GM18873 (cell line): ENCODE measurements around the gene CLIC6.
"Not testable (repeated sequence)": the region's sequence is repeated elsewhere in the genome, so short reads cannot be mapped to it uniquely, and the experiment has no call there.

Source experiments
- ATAC-seq: cut with Tn5 transposase; IDR thresholded peaks from one replicate; pipeline ENCODE4 v1.9.1; 2021; ENCODE audit warnings: mild to moderate bottlenecking, moderate library complexity, moderate number of reproducible peaks; ENCODE audit not compliant: unreplicated experiment, low FRiP score

Gene CLIC6

DNA sequence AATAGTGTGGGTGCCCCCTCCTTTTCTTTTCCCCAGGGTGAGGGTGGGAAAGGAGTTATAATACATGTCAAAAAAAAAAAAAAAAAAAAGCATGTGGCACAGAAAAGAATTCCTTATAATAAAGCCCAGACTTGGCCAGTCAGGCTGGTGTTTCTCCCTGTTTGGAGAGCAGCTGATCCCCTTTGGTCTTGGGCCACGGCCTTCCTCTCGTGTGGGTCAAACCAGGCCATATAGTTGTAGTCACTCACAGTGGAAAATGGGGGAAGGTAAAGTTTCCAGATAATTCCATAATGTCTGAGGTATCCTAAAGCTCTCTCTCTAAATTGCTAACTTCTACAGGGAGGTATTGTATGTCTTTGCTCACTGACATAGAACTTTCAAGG, 22.0 kb downstream of the CLIC6 start:
- ATAC-seq, result no peak

DNA sequence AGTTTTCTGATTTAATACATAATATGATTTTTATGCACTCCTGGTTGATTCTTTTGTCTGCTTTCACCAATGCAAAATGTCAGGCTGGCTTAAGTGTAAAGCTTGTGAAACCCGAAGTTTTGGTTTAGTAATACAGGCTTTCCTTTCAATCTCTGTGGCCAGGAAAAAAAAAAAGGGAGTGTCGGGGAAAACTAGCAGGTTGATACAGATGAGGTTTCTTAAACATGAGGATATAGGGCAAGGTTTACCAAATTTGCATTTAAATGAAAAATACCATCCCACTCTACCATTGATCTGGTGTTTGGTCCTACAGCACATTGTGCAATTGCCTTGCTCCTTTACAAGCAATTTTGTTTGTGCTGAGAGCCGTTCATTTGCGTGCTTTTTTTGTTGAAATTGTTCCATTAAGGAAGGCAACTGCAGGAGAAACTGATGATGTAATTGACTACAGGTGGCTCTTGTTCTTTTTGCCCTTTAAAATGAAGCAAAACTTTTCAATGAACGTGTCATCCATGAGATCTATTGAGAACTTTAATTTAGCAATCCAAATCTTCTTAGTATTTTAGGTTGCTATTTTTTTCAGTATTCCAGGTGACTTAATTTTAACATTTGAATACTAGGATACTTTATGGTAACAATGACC, 22.7 kb downstream of the CLIC6 start:
- no peak for ATAC-seq

DNA sequence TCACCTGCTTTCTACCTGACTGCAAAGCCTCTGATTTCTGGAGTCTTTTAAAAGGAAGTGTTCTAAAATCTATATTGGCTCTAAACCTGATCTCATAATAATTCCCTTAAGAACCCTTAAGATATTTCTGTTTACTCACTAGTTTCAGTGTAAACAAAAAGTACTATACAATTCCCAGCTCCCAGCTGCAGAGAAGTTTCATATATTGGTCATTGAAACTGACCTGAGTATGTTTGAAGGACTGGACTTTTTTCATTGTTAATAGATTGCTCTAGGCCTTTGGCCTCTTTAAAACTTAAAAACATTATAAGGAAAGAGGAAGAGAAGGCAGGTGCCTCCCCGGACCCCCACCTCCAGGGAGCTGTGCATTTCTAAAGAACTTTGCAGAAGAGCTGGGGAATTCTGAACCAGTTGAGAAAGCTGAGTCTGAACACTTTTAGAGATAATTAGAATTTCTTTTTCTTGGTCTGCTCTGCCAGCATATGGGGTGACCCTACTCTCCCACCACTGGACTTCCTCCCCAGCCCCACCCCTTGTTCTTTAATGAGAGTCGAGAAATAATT, 23.7 kb downstream of the CLIC6 start:
- no peak for ATAC-seq

DNA sequence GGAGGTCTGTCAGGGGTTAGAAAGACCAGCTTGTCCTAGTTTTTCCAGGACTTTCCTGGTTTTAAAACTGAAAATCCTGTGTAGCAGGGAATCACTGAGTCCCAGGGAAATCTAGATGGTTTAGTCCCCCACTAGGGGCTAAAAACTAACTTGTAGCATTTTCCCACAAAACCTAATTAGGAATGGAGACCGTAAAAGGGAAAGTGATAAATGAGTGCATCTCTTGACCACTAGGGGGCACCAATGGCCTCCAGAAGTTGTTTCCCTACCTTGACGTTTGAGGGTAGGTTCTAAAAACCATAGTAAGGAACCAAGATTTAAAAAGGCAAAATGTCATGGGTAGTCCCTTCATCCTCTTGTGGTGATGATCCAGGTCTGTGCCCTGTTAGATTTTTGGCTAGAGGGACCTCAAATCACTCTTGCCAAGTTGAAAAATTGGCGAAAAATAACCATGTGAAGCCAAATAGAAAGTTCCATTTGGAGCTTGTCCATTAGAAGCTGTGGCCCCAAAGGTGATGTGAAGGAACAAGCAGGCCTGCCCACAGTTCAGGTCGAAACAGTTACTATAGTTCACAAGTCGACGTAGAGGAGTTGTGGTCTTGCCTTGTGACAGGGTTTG, 24.5 kb downstream of the CLIC6 start:
- no peak for ATAC-seq

DNA sequence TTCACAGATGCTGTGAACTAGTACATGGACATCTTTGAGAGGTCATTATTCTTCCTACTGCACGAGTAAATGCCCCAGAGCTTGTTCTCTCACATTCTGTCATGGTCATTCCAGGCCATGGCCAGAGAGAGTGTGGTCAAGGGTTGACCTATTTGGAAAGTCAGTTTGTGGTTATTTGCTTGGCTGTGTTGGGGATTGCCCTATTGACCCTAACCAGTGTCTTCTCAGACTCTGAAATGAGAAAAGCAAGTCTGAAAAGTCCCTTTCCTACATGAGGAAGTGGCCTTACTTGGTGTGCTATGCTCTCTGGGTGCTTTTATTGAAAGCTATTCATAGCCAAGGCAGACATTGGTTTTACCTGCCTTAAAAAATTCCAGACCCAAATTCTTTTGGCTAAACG, 26.6 kb downstream of the CLIC6 start:
- peak; percentile 65 for ATAC-seq

DNA sequence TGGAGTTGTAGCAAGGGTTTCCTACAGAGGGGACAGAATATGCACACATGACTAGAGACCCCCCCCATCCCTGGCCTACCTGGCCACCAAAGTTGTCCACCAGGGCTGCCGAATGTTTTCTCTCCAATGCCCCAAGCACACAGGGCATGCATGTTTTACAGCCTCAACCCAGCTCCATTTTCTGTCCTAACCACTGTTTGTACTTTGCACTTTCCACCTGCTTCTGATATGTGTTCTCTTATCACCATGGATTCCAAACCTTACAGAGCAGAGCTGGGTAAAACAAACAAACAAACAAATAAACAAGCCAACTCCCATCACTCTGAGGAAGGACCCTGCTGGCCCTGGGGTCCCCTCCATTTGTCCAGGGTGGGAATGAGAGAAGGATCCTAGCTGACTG, 27.3 kb downstream of the CLIC6 start:
- no peak for ATAC-seq

DNA sequence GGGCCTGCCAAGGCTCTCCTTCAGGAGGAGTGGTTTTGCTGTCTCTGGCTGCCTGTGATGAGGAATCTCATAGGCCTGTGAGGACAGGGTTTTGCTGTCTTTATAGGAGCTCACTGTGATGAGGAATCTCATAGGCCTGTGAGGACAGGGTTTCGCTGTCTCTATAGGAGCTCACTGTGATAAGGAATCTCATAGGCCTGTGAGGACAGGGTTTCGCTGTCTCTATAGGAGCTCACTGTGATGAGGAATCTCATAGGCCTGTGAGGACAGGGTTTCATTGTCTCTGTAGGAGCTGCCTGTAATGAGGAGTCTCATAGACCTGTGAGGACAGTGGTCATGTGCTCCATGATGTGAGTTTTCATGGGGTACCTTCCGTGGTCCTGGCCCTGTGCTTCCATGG, 29.0 kb downstream of the CLIC6 start:
- no peak for ATAC-seq

DNA sequence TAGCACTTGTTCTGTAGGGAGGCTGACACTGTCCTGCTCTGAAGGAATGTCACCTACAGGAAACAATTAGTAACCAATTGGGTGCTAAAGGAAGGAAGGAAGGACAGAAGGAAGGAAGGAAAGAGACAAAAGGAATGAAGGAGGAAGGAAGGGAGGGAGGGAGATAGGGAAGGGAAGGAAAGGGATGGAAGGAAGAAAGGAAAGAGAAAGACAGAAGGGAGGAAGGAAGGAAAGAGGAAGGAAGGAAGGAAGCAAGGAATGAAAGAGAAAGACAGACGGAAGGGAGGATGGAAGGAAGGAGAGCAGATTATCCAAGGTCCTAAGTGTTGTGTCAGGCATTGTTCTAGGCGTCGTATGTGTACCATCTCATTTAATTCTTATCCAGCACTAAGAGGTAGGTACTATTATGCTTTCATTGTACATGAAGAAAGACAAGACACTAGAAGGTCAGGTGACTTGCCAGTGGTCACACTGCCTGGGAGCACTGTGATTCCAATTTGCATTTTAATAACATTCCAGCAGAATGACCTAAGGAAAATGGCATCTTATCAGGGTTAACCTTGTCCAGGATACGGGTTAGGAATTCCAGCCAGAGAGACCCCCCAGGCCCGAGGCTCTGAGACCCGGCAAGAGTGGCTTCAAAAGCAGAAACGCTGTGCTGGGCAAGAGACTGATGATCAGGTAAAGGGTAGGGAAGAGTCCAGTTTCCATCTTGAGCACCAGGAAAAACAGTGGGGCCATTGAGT, 29.6 kb downstream of the CLIC6 start:
- ATAC-seq, result no peak

DNA sequence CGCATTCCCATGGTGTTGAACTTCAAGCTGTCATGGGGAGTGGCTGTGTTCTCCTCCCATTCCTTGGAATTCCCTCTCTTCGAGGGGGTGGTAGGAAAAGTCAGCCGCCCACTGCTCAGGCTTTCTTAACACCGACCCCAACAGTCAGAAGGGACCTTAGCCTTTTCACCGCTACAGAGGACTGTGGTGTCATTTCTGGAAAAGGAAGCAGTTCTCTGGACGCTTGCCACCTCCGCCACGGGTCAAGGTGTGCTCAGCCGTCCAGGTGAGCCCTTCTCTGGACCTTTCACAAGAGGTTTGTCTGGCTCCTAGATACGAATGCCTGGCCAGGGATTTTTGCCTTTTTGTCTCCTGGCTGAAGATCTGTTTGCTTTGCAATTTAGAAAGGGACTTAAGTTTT, 31.8 kb downstream of the CLIC6 start:
- no peak for ATAC-seq

DNA sequence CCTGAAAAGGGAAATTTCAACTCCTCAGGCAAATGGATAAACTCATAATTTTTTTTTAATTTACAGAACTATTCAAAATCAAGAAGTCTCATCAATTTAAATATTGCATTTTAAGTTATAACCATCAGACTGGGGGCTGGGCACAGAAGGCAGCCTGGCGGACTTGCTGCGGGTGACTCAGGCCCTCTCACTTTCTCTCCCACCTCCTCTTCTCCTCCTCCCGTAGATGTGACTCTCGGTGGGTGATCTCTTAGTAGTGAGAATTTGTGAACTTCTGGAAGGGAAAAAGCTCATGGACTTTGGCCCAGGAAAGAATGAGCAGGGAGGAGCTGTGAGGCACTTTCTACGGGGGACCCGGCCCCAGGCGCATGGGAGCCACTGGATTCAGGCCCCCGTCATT, 32.9 kb downstream of the CLIC6 start:
- ATAC-seq, result no peak

DNA sequence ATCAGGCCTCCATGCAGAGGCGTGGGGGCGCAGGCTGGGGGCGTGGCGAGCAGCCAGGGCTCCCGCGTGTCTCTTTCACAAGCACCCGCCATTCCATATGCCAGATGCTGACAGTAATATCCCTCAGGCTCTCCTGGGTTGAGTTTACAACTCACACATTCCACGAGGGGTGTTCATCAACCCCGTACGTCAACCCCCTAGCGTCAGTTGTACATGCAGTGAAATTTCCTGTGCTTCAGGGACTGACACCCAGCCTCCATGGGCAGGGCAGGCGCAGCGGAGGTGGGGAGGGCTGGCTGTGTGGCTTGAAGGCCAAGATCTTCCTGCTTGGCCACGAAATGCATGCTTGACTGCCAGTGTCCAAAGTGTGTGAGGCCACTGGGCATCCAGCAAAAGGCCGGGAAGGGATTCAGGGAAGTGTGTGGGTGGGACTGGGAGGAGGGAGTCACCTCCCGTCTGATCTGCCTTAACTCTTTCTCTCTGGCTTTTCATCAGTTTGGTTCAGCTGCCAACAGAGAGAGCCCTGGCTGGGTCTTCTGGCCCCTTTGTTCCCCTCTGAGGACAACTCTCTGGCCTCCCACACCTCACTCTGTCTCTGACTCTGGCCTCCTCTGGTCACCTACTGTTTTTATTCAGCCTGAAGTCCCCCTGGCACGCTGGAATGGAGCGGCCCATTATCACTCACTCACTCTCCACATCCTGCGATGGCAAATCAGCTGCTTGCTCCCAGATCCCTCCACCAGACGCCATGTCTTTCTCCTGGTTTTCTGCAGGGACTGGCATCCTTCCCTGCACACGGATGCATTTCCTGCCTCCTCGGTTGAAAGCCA, 33.8 kb downstream of the CLIC6 start:
- no peak for ATAC-seq

DNA sequence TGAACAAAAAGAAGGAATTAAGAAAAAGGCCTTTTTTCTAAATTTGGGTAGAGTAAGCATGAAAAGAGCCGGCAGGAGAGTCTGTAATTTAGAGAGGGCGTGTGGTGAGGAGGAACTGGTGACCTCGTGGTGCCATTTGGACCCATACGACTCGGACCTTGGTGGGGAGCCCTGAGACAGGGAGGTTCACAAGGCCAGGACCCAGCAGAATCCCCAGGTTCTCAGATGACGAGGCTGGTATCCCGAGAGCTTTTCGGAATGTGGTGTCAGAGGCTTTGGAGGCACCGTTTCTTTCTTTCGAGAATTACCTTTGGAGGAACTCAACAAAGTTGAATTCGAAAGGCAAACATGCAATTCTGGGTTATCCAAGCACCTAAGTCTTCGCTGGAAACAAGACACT, 34.8 kb downstream of the CLIC6 start:
- no peak for ATAC-seq

DNA sequence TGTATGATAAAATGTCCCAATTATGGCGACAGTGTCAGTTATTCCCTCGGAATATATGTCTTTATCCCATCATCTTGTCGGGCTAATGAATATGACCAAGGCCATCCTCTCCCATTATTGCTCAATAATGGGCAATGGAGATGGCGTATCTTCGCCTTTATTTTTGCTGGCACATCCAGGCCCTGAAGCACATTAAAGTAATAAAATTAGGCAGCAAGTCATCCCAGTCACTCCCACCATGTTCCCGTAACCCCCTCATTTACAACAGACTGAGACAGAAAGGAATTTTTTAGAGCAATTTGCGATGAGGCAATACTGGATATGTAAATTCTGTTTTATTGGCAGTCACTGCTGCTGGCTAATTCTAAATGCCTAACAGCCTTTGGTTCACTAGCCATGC, 35.3 kb downstream of the CLIC6 start:
- ATAC-seq, result no peak

DNA sequence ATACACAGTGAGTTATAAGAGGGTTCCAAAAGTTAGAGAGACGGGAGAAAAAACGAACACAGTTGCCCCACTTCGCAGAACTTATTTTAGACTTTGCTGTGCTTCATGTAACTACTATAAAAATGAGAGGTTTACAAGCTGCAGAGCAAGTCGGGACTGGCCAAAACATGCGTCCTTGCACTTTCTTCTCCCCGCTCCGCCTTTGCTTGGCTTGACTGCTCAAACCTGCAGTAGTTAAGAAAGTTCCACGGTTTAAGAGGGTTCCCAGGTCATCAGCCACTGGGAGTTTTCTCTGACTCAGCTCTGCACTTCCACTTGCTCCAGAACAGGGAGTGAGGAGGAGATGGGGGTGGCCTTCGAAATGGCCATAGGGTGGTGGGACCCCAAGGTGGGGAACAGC, 36.2 kb downstream of the CLIC6 start:
- ATAC-seq, result no peak

DNA sequence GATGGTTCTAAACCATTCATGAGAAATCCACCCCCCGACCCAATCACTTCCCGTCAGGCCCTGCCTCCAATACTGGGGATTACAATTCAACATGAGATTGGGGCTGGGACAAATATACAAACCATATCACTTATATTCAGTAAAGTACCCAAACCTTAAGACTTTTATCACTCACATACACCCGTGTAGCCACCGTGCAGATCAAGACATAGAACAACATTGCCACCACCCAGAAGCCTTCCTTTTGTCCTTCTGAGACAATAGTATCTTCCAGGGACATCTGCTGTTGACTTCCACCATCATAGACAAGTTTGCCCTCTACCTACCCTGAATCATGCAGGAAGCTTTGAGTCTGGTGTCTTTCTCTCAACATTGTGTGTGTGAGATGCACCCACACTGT, 37.5 kb downstream of the CLIC6 start:
- ATAC-seq, result no peak

DNA sequence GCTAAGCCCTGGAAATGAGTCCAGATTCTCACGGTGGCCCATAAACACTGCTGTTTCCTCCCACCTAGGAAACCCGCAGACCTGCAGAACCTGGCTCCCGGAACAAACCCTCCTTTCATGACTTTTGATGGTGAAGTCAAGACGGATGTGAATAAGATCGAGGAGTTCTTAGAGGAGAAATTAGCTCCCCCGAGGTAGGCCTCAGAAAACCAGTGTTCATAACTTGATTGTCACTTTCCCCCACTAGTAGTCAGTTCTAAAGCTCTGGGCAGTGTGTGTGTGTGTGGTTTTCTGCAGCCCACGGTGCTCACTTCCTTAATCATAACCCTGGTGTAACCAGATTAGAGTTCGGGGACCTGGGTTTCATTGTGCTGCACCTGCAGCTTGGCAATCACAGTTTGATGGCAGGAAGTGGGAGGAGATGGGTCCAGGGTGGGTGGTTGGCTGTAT, 39.1 kb downstream of the CLIC6 start:
- ATAC-seq, result no peak

DNA sequence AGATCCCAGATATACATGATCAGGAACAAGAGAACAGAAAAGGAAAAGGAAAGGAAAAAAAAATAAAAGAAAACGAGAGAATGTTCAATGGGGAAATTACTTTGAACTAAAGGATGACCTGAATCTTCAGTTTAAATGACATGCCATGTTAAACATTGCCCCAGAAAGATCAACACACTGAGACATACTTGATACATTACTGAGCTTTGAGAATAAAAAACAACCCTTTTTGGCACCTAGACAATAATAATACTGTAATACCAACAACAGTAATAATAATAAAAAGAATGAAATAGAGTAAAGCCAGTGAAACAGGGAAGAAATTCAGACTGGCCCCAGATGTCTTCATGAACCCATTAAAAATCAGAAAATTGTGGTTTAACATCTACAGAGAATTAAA, 44.8 kb downstream of the CLIC6 start:
- no peak for ATAC-seq

DNA sequence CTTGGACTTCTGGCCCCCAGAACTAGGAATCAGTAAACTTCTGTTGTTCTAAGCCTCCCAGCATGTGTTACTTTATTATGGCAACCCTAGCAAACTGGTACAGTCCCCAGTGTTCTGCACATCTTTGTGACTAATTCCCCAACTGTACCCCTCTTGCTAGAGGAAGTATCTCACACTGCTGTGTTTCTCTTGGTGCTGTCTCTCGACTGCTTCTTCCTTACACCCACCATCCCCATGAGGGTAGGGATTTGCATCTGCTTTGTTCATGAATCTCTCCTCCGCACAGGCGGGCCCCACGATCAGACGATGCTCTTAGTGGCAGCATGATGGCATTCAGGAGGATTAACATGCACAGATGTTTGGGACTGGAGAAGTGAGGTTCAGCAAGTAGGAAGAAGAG, 46.7 kb downstream of the CLIC6 start:
- ATAC-seq, result no peak

DNA sequence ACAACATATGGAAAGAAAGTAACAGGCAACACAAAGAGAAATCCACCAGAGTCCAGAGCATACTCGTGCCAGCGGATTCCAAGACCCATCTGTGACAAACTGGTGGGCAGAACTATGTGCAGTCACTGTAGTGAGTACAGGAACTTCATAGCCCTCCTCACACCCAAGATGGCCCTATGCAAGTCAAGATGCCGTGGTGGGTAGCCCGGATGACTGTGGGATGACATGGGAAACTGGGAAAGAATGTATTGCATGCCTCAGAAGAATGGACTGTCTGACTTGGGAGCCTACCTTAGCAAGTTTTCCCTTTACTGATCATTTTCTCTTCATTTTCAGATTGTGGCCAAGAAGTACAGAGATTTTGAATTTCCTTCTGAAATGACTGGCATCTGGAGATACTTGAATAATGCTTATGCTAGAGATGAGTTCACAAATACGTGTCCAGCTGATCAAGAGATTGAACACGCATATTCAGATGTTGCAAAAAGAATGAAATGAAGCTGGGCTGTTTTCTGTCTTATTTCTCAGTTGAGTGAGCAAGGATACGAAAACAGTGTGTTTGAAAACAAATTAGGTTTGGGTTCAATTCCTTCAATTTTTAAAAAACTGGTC, 47.3 kb downstream of the CLIC6 start:
- ATAC-seq, result no peak

DNA sequence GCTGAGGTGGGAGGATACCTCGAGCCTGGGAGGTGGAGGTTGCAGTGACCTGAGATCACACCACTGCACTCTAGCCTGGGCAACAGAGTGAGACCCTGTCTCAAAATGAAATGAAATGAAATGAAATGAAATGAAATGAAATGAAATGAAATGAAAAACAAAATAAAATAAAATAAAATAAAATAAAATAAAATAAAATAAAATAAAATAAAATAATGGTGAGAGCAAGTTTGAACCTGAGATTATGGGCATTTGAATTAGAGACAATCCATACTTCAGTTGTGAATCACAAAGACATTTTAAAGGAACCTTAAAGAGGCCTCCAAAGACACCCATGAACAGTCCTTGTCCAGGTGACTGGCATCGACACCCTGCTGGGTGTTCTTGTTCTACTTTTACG, 49.7 kb downstream of the CLIC6 start:
- not testable (repeated sequence) for ATAC-seq
